K562 (cell line): ENCODE results near the gene ZNF552. TPM values are rescaled to one million over a fixed set of nuclear protein-coding genes. Genes with fewer than 3 reads are reported as not detected.

Experiments
- ATF1 ChIP-seq, 2 experiments: fragments of 450-650 bp in 1 of 2; IDR thresholded peaks; 2 replicates each; pipeline ENCODE4 v1.6.1; 2016; ENCODE audit warnings: missing compliant biosample characterization in 1 of 2, missing genetic modification characterization in 1 of 2
- CC2D1A ChIP-seq: fragments of 450-650 bp; IDR thresholded peaks from 2 replicates; pipeline ENCODE4 v1.6.1; 2017; ENCODE audit warnings: mild to moderate bottlenecking
- CREB3L1 ChIP-seq: fragments of 450-650 bp; IDR thresholded peaks from 2 replicates; pipeline ENCODE4 v1.6.1; 2014; ENCODE audit warnings: low read depth, mild to moderate bottlenecking, moderate library complexity, borderline replicate concordance
- ELF4 ChIP-seq: fragments of 450-650 bp; formaldehyde crosslinking; IDR thresholded peaks from 2 replicates; pipeline ENCODE4 v1.4.0; 2022; ENCODE audit warnings: missing genetic modification characterization
- ESRRA ChIP-seq: fragments of 450-650 bp; IDR thresholded peaks from 2 replicates; pipeline ENCODE4 v1.6.1; 2014; ENCODE audit warnings: low read depth, mild to moderate bottlenecking, moderate library complexity, borderline replicate concordance
- GATAD2B ChIP-seq: fragments of 450-650 bp; IDR thresholded peaks from 2 replicates; pipeline ENCODE4 v1.6.1; 2017; ENCODE audit warnings: mild to moderate bottlenecking, borderline replicate concordance
- HDAC2 ChIP-seq: fragments of 450-650 bp; IDR thresholded peaks from 2 replicates; pipeline ENCODE4 v1.6.1; 2016; ENCODE audit warnings: mild to moderate bottlenecking
- KAT2B ChIP-seq: IDR thresholded peaks from one replicate; pipeline ENCODE4 v1.6.1; 2012; ENCODE audit warnings: low read depth, mild to moderate bottlenecking, control low read depth, inconsistent platforms, low read length, moderate library complexity
- MIER1 ChIP-seq: fragments of 450-650 bp; IDR thresholded peaks from 2 replicates; pipeline ENCODE4 v1.6.1; 2016; ENCODE audit warnings: antibody characterized with exemption, mild to moderate bottlenecking, low read depth
- PBX2 ChIP-seq, 2 experiments: IDR thresholded peaks in 1 of 2; conservative IDR thresholded peaks in 1 of 2; 2 replicates each; pipeline ENCODE4 v1.6.1; 2016; ENCODE audit warnings: low read depth in 2 of 2, mild to moderate bottlenecking in 1 of 2, missing compliant biosample characterization in 1 of 2, missing genetic modification characterization in 1 of 2, moderate library complexity in 1 of 2
- PHF20 ChIP-seq: fragments of 450-650 bp; IDR thresholded peaks from 2 replicates; pipeline ENCODE4 v1.6.1; 2018; ENCODE audit not compliant: partially characterized antibody
- POLR2A ChIP-seq: fragments of 450-650 bp; conservative IDR thresholded peaks from 2 replicates; pipeline ENCODE4 v1.6.1; 2016
- POLR2AphosphoS5 ChIP-seq: IDR thresholded peaks from 2 replicates; pipeline ENCODE4 v1.6.1; 2011; ENCODE audit warnings: mild to moderate bottlenecking, low read depth, low read length, moderate library complexity; ENCODE audit not compliant: control insufficient read depth, insufficient read depth
- SIN3A ChIP-seq, 2 experiments: fragments of 150-350 bp in 1 of 2; IDR thresholded peaks; 2 replicates each; pipeline ENCODE4 v1.6.1; 2011 to 2016; ENCODE audit warnings: borderline replicate concordance in 2 of 2, low read depth in 2 of 2, low read length in 2 of 2, mild to moderate bottlenecking in 2 of 2, moderate library complexity in 2 of 2; ENCODE audit not compliant: control insufficient read depth in 1 of 2
- SMC3 ChIP-seq: conservative IDR thresholded peaks from 2 replicates; pipeline ENCODE4 v1.6.1; 2011; ENCODE audit warnings: low read depth, low read length, improper control_type of control experiment; ENCODE audit not compliant: insufficient read depth
- SUPT5H ChIP-seq: fragments of 450-650 bp; IDR thresholded peaks from 2 replicates; pipeline ENCODE4 v1.6.1; 2016
- ZBTB9 ChIP-seq: fragments of 450-650 bp; formaldehyde crosslinking; IDR thresholded peaks from 2 replicates; pipeline ENCODE4 v1.4.0; 2020; ENCODE audit warnings: mild to moderate bottlenecking, moderate library complexity
- ZNF143 ChIP-seq: sonication (generic); formaldehyde crosslinking; IDR thresholded peaks from 2 replicates; pipeline ENCODE4 v1.9.0; 2022; ENCODE audit warnings: mild to moderate bottlenecking, missing genetic modification reagents
- ZNF395 ChIP-seq: fragments of 200-800 bp; sonication (Bioruptor generic); IDR thresholded peaks from 2 replicates; pipeline ENCODE4 v1.6.1; 2017; ENCODE audit warnings: missing genetic modification characterization, missing compliant biosample characterization
- polyA plus RNA-seq, 8 experiments: library from polyadenylated mRNA; depleted of rRNA in 4 of 8; stranded (reverse) in 5 of 8; unstranded in 3 of 8; fragments of >200 nt; fragmentation: Nextera tagmentation in 2 of 8; fragmentation: Illumina TruSeq in 1 of 8; extraction: Ambion mirVana in 2 of 8; extraction: Trizol in 1 of 8; gene quantifications; 2 replicates each; pipeline versions ENCODE4 v1.2.1 to v1.2.3, GENCODE V29; 2011 to 2014; ENCODE audit warnings: inconsistent platforms in 1 of 8, missing spikeins in 1 of 8
- total RNA-seq, 7 experiments: library from RNA; depleted of rRNA in 6 of 7; stranded (reverse); fragments of >200 nt in 6 of 7; fragmentation: Illumina TruSeq in 2 of 7; extraction: Trizol in 2 of 7; gene quantifications; 2 replicates each; pipeline versions ENCODE4 v1.2.1 to v1.2.3, GENCODE V29; 2011 to 2021; ENCODE audit warnings: low replicate concordance in 1 of 7

Gene ZNF552
- total and polyA plus RNA-seq, 9 of the 15 experiments (the other 6 are each of a cell fraction or from before 2014, with no cell fraction given) = 4.4 to 12.4 (median 8.5) TPM

GRCh38 chr19:57814505-57815246 lies at the start of gene ZNF552 (continued):
- TF ChIP-seq ZNF395 (CRISPR knock-in tag) (peak; percentile 53; the same call in 1 of the 2 replicates), HDAC2 (0 out of 2 replicates have a peak, but pooled peaks have one; percentile 33), ZNF143 (CRISPR knock-in tag) (peak; percentile 92), ATF1 (CRISPR knock-in tag; IDR thresholded peaks at IDR 0.05) (no peak), ATF1 (tag; IDR thresholded peaks at IDR 0.05) (peak; percentile 95), MIER1 (no peak), POLR2AphosphoS5 (peak; percentile 75; the same call in 1 of the 2 replicates), GATAD2B (no peak; the same call in 1 of the 2 replicates), PHF20 (peak; percentile 57), SMC3 (no peak), CC2D1A (peak; percentile 50; the same call in 1 of the 2 replicates), PBX2 (CRISPR knock-in tag; IDR thresholded peaks at IDR 0.05; ENCODE audit: low read depth) (peak; percentile 38; the same call in 1 of the 2 replicates), PBX2 (tag; conservative IDR thresholded peaks at IDR 0.05; ENCODE audit: low read depth) (peak; percentile 99), ELF4 (peak; percentile 69), ESRRA (peak; percentile 52), ZBTB9 (CRISPR knock-in tag) (peak; percentile 63; the same call in 1 of the 2 replicates), SUPT5H (peak; percentile 89), POLR2A (peak; percentile 88), CREB3L1 (peak; percentile 77; the same call in 1 of the 2 replicates), KAT2B (no peak), SIN3A (IDR thresholded peaks at IDR 0.05; ENCODE audit: borderline replicate concordance in 2 of 2, control insufficient read depth in 1 of 2, low read depth in 2 of 2, low read length in 2 of 2) (peak in 1 of 2 experiments; percentile 55; a peak in 1 of 4 replicates)
